ENCODE measurements around the gene PIWIL4. TPM values are rescaled to one million over a fixed set of nuclear protein-coding genes. Genes with fewer than 3 reads are reported as not detected.

The PIWIL4 gene
- total and polyA plus RNA-seq, 11 donors: 0.33 to 2.4 (median 1.1) TPM

- DNase-seq (no peak), ATAC-seq (no peak)
- H3K27ac ChIP-seq: no peak overlapping the region
- H3K4me1 ChIP-seq: no peaks in the 10 kb centered on the region
- H3K36me3 ChIP-seq: no peaks in the 10 kb centered on the region
- peaks cover 0 to 19% (median 0%) of the 10 kb centered on the region in 12 donors for H3K9me3 ChIP-seq
- intact Hi-C loops (cut with DNase I): loop anchor here in 6 of 10 donors (10.0 kb wide), 7 partner anchors 105 to 1135 kb away; partner anchors contain the start of genes AMOTL1 (in 1 of the 6), CWC15 (in 1 of the 6), KDM4D (in 1 of the 6) and SRSF8 (in 1 of the 6)
- 78 to 86% (median 83%) methylated on average over 1 of the region's 1 CpG for WGBS, 4 donors
- H3K4me3 ChIP-seq: no peak overlapping the region
- TF ChIP-seq, protein P1, sequence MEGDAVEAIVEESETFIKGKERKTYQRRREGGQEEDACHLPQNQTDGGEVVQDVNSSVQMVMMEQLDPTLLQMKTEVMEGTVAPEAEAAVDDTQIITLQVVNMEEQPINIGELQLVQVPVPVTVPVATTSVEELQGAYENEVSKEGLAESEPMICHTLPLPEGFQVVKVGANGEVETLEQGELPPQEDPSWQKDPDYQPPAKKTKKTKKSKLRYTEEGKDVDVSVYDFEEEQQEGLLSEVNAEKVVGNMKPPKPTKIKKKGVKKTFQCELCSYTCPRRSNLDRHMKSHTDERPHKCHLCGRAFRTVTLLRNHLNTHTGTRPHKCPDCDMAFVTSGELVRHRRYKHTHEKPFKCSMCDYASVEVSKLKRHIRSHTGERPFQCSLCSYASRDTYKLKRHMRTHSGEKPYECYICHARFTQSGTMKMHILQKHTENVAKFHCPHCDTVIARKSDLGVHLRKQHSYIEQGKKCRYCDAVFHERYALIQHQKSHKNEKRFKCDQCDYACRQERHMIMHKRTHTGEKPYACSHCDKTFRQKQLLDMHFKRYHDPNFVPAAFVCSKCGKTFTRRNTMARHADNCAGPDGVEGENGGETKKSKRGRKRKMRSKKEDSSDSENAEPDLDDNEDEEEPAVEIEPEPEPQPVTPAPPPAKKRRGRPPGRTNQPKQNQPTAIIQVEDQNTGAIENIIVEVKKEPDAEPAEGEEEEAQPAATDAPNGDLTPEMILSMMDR (IDR thresholded peaks at IDR 0.05): no peak
- TF ChIP-seq POLR2A (IDR thresholded peaks at IDR 0.05): no peak
- no peaks in the 10 kb centered on the region for H3K27me3 ChIP-seq
Observed at GRCh38 chr11:94629741-94630140, 62.6 kb downstream of the PIWIL4 start.

DNA sequence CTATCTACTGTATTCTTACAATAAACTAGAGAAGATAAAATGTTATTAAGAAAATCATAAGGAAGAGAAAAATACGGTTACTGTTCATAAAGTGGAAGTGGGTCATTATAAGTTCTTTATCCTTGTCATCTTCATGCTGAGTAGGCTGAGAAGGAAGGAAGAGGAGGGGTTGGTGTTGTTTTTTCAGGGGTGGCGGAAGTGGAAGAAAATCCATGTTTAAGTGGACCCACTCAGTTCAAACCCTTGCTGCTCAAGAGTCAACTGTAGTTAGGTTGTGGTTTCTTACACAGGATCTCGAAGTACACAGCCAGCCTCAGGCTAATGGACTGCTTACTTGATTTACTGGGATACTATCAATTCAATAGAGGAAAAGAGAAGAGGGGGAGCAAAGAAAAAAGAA, 63.1 kb downstream of the PIWIL4 start:
- ATAC-seq (no peak), DNase-seq (no peak)
- intact Hi-C loops (cut with DNase I): no loop called here
- H3K36me3 ChIP-seq: no peaks in the 10 kb centered on the region
- H3K4me3 ChIP-seq: no peak overlapping the region
- TF ChIP-seq, protein P1 (IDR thresholded peaks at IDR 0.05): no peak
- TF ChIP-seq POLR2A (IDR thresholded peaks at IDR 0.05): no peak
- H3K4me1 ChIP-seq: no peaks in the 10 kb centered on the region
- peaks cover 0 to 19% (median 0%) of the 10 kb centered on the region in 12 donors for H3K9me3 ChIP-seq
- H3K27me3 ChIP-seq: no peaks in the 10 kb centered on the region
- WGBS, 4 donors: 61 to 71% (median 66%) methylated on average over 3 of the region's 3 CpGs
- no peak overlapping the region for H3K27ac ChIP-seq

DNA sequence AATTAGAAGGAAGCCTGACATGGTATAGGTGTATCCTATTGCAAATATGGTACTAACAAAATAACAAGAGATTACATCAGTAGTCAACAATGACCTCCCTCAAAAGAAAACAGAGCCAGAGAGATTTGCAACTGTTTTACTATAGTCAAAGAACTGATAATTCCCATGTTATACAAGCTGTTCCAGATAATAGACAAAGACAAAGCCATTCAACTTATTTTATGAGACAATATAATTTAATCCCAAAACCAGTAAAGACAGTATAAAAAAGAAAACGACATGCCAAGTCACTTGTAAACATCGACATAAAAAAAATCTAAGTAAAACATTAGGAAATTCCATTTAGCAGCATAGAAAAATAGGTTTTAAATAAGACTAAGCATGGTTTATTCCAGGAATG, 65.2 kb downstream of the PIWIL4 start:
- Histone ChIP-seq H3K9me3 (peaks cover 0 to 11% (median 0%) of the 10 kb centered on the region in 12 donors), H3K4me1 (no peaks in the 10 kb centered on the region), H3K27me3 (no peaks in the 10 kb centered on the region), H3K36me3 (no peaks in the 10 kb centered on the region), H3K4me3 (no peak overlapping the region), H3K27ac (no peak overlapping the region)
- 89 to 92% (median 91%) methylated on average over 2 of the region's 2 CpGs for WGBS, 4 donors
- intact Hi-C loops (cut with DNase I): no loop called here
- no peak for DNase-seq
- no peak for ATAC-seq
- TF ChIP-seq, protein P1 (IDR thresholded peaks at IDR 0.05): no peak
- no peak for TF ChIP-seq POLR2A (IDR thresholded peaks at IDR 0.05)

DNA sequence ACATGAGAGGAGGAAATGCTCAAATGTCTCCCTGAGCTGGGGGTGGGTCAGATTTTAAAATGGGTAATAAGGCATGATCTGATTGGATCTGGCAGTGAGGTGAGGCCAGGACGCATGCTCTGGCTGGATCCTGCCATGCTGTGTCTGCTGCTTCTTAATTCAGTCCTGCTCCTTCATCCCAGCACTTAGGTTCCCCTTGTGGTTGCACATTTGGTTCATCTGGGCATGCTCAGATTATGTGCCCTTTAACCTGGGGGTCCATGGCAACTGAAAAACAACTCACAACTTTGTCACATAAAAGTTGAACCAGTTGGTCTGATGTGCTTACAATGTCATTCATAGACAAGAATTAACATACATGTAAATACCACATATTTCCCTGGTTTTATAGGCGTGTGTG, 67.9 kb downstream of the PIWIL4 start:
- WGBS, 4 donors: 83 to 94% (median 89%) methylated on average over 2 of the region's 2 CpGs
- no peaks in the 10 kb centered on the region for H3K36me3 ChIP-seq
- no peak for ATAC-seq
- no peaks in the 10 kb centered on the region for H3K27me3 ChIP-seq
- H3K4me1 ChIP-seq: peaks cover 0 to 21% (median 12%) of the 10 kb centered on the region in 12 donors
- TF ChIP-seq POLR2A (IDR thresholded peaks at IDR 0.05): no peak
- TF ChIP-seq, protein P1 (IDR thresholded peaks at IDR 0.05): no peak
- DNase-seq: no peak
- intact Hi-C loops (cut with DNase I): no loop called here
- H3K9me3 ChIP-seq: no peaks in the 10 kb centered on the region
- H3K4me3 ChIP-seq: no peak overlapping the region
- no peak overlapping the region for H3K27ac ChIP-seq
